ENCODE data around the gene PTH1R. TPM values are rescaled to one million over a fixed set of nuclear protein-coding genes. Genes with fewer than 3 reads are reported as not detected.

PTH1R gene
- polyA plus RNA-seq, 1 donor: 10.0 TPM

GRCh38 chr3:46864061-46864881, 13.2 kb upstream of the PTH1R start:
- no peak for DNase-seq

DNA sequence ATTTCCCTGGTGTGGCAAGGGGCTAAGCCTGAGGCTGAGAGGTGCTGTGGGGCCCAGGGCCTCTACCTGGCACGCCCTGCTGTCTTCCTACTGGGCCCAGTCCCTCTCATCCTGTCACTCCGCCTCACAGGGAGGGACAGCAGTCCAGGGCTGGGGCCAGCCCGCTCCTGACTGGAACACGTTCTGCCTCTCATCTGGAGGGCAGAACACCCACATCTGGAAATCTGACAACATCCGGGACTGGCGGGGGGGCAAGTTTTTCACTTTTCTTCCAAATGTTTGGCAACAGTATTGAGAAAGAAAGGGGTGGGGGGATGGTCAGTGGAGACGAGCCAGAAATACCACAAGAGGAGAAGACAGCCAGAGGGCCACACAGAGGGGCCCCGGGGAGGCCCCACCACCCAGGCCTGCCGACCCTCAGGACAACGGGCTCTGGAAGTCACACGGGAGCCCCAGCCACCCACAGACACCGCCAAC, 12.5 kb upstream of the PTH1R start:
- DNase-seq: no peak

- no peak for DNase-seq
Measured at GRCh38 chr3:46865546-46865945, 12.0 kb upstream of the PTH1R start.

- no peak for DNase-seq
Measured at GRCh38 chr3:46866032-46866595, 11.4 kb upstream of the PTH1R start.

DNA sequence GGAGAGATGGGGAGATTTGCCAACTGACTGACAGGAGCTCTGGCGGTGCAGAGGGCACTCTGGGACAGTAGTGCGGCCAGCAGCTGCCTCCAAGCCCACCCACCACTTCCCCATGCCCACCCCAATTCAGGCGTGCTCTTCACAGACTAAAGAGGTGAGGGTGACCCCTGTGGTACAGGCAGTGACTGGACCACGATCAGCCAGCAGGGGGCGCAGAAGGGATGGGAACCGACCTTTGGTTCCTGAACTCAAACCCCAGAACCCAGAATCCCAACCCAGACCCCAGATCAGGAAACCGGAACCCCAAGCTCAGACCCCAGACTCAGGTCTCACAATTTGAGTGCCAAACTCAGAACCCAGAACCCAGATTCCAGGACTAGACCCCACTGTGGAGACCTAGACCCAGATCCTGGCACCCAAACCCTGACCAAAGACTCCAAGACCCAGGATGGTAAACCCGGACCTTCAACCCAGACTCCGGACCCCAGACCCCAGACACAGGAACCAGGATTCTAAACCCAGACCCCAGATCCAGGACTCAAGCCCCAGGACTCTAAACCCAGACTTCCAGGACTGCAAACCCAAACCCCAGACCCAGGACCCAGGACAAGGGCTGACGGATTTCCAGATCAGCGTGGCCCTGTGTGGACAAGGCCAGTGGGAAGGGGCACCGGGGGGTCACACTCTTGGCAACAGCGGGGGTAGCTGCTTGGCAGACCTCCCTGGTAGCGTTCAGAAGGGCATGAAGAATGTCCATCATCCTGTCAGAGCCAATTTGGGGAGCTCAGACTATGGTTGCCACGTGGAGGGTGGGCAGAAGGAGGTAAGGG, 10.6 kb upstream of the PTH1R start:
- DNase-seq: peak; percentile 65

DNA sequence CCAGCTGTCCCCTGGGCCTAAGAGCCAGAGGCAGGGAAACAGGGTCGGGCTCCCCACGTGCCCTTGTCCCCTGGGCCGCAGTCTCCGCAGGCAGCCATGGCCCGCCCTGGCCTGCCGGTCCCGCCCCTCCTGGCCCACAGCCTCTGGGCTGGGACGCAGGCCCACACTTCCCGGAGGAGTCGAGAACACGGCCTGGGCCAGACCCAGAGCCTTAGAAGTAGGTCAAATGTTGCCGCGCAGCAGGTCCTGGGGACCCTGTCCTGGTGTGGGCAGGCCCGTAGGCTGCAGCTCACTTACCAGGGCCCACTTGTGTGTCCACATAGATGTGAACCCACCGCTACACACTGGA, 10.0 kb upstream of the PTH1R start:
- DNase-seq: peak; percentile 84

DNA sequence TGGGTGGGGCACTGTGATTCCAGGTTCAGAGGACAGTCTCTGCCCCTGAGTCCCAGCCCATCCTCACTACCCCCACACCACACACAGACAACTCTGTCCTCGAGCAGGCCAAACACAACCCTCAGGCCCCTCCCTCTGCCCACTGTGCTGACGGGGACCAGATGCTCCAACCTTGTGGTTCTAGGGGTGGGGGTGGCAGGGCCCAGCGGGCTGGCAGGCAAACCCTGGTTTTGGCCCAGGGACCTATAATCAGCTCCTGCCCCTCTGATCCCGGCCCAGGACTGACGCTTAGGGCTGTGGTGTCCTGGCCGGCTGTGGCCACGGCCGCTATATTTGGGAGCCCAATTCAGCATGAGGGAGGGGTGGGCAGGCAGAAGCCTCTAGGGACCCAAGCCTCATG, 9.2 kb upstream of the PTH1R start:
- DNase-seq: no peak

DNA sequence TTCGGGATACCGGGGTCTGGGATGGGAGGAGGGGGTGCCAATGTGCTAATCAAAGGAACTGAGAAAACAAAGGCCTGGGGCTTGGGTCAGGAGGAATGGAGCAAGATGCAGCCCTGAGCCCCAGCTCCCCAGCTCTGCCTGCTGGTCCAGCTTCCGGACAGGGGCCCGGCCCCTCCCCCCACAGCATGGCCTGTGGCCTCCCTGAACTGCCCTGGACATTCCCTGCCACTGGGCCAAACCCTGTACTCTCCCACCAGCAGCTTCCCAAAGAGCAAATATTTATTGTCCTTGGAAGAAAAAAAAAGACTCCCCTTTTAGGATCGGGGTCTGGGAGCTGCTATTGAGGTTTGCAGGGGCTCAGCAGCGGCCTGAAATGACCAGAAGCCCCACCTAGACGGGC, 8.6 kb upstream of the PTH1R start:
- no peak for DNase-seq

DNA sequence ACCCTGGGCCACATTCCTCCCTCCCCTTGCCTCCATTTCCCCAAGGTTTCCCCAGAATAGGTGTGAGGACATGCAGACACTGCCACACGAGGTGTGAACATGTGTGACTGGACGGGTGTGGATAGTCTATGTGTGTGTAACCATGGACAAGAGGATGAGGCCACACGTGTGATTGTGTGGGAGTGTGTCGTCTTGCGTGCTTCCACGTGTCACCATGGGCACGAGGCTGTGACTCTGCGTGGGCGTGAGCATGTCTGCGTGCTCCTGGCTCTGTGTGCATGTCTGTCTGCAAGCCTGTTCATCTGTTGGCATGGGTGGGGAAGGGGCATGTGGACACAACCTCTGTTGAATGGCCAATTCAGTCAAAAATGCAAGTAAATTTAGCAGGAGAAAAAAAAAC, 8.1 kb upstream of the PTH1R start:
- no peak for DNase-seq

DNA sequence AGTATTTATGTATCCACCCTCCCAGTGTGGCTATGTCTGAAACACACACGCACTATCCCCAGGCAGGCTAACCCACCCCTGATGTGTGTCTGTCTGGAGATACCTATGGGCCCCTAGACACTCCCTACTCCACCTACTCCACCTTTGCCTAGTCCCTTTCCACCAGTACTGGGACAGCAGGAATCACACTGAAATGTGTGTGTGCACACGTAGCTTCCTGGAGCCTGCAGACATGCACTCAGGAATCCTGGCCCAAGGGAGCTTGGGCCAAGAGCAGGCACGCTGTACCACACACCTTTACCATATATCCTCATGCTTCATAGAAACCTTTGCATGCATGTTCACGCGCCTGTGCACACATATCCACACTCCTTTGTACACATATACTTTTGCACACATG, 6.9 kb upstream of the PTH1R start:
- no peak for DNase-seq

DNA sequence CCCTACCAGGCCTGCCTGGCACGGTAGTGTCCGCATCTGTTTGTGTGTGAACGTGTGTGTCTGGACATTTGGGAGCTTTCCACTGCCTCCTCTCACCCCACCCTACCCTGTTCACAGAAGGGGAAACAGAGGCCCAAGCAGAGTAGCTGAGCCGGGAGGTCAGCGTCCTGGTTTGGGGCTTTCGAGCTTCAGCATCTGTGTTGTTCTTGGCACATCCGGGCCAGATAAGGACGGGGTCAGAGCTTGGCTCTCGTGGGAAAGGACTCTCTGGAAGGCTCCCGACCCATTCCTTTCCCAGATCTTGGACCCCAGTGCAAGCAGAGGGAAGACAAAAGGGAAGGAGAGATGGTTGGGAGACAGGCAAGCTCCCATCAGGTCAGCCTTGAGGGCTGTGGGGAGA, 6.3 kb upstream of the PTH1R start:
- no peak for DNase-seq

- DNase-seq: no peak
Measured at GRCh38 chr3:46873521-46873920, 4.0 kb upstream of the PTH1R start.

- peak; percentile 62 for DNase-seq
Measured at GRCh38 chr3:46874430-46874829, 3.1 kb upstream of the PTH1R start.

- no peak for DNase-seq
Measured at GRCh38 chr3:46875560-46875959, 2.0 kb upstream of the PTH1R start.

DNA sequence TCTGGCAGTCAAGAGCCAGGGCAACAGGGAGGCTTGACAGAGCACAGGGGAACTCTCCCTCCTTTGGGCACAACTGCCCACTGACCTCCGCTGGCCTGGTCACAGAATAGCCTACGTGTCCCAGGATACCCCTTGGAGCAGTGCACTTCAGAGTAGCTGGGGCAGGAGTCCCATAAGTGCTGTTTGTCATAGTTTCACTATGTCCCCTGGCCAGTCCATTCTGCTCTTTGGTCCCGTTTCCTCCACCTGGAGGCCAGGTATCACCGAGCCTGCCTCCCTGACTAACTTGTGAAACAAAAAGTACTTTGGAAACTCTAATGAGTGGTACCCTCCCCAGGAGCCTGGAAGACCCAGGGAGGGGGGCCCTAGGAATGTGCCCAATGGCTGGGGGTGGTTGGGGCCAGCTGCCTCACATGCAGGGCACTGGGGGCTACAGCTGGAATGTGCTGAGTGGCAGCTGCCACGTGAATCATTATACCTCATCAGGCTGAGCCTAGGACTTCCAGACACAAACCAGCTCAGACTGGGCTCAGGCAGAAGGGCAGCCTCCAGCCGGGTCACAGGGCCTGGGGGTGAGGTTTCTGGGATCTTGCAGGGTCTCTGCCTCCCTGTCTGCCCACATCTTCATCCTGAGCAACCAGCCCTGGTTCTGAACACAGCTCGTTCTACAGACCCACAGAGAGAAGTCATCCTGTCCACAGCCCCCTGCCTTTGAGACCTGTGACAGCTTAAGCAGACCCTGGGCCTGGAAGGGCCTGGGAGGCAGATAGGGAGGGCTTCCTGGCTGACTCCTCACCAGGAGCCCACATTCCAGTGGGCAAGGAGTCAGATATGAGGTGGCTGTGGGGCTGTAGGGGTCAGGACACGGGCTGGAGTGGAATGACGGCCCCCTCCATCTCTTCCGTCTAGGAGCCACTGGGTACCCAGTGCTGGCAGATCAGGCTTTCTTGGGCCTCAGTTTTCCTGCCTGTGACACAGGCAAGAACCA, 914 bp upstream of the PTH1R start:
- no peak for DNase-seq

GRCh38 chr3:46878781-46879436, 1.4 kb downstream of the PTH1R start:
- no peak for DNase-seq

- DNase-seq: no peak
Measured at GRCh38 chr3:46880884-46881595, 3.5 kb downstream of the PTH1R start.

DNA sequence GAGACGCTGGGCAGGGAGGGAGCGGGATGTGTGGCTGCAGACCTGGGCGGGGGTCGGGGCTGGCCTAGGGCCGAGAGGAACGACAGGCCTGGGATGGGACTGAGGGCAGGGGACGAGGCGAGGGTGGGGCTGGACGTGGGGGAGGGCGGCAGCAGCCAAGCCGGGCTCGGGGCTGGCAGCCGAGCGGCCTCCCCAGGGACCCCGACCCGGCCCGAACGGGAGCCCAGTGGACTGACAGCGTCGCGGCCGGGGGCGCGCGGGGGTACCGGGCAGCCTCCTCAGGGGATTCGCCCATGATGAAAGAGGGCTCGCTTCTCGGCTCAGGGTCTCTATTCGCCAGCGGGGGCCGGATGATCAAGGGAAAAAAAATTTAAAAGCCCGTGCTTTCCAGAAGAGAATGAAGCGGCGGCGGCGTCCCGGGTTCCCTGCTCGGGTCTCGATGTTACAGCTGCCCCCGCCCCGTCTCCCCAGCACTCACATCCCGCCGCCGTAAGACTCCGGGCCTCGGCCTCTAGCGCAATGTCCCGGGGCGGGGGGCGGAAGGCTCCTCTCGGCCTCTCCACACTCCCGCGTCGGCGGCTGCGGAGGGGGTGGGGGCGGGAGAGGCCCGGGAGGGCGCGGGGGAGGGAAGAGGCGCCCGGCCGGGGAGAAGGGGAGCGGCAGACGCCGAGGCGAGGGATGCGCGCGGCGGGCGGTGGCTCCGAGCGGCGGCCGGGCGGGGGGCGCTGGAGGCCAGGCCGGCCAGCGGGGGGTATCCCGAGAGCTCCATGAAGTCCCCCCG, 4.3 kb downstream of the PTH1R start:
- peak; percentile 52 for DNase-seq

DNA sequence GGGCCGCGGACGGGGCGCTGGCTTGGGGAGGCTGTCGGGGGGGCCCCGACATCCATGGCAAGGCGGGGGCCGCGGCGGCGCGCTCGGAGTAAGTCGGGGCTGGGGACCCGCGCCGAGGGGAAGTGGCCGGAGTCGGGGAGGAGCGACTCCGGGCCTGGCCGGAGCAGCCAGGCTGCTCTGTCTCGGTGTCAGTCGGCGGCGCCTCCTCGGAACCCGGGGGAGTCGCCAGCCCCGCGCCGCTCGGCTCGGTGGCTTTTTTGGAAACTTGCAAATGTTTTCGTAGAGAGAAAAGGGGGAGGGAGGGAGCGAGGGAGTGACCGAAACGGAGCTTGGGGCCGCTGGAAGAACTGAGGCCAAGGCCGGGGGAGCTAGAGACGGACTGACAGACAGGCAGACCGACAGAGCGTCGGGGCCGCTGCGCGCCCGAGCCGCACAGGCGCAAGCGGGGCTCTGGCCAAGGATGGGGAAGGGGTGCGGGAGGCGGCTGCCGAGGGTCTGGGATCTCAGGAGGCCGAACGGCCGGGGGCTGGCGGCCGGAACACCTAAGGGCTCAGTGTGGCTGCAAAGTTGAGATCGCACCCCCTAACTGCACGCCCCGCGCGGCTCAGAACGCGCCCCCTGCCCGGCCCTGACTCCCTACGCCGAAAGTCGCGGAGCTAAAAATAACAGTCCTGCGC, 5.0 kb downstream of the PTH1R start:
- DNase-seq: peak; percentile 73
